GM21423 (cell line): ENCODE measurements around the gene RNF31.

Source experiments
- ATAC-seq: cut with Tn5 transposase; IDR thresholded peaks from one replicate; pipeline ENCODE4 v1.9.1; 2021; ENCODE audit warnings: mild to moderate bottlenecking, moderate library complexity; ENCODE audit not compliant: unreplicated experiment

Gene RNF31

DNA sequence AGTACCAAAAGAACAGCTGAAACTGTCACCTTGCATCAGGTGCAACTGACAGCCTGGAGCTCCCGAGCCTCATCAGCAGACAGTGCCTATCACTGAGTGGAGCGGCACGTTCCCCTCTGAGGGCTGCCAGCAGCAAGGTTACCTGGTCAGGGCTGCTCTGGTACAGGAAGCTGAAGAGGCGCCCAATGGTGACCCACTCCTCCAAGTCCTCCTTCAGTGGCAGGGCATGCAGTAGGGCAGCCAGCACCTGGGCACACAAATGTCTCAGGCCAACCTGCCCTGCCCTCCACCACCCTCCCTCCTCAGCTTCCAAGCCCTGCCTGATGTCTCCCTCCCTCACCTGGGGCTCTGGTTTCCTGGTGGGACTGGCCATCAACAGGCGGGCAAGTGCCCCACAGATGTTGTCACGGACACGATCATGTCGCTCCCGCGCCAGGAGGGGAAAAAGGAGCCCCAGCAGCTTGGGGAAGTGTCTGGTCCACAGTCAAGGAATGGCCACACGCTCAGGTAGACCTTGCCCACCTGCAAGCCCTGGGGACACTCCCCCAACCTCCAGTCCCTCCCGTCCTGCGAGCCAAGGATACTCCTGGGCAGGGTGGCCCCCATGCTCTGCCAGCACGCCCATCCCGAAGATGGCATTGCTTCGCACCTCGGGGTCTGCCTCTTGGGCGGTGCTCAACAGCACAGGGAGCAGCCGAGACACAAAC, 34.2 kb downstream of the RNF31 start:
- no peak for ATAC-seq

DNA sequence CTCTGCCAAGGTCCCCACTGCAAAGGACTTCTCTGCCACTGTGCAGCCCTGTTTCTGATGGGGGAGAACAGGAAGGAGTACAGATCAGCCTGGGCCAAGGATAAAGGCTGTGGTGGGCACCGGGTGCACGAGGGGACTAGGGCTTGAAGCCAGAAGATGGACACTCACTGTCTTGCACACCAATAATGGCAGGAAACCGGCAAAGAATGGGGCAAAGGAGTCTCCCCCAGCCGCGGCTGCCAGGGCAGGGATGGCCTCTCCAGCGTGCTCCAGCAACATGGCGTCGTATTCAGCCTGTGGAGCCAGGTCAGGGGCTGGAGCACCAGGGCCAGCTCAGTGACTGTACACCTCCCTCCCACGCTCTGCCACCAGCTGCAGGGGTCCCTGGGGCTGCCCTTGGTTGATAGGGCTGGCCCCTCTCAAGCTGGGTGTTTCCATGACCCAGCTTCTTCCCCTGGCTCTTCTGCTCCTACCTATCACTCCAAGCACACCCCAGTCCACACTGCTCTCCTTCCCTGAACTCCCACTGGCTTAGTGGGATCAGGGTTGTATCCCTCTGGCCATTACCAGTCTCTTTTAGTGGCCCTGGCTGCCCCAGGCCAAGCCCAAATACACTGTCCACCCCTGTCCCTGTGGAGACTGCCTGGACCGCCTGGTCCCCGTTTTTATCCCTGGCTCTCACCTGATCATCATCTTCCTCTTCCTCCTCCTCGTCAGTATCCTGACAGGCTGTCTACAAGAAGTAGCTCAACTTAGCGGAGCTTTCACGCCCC, 35.0 kb downstream of the RNF31 start:
- ATAC-seq, result no peak

DNA sequence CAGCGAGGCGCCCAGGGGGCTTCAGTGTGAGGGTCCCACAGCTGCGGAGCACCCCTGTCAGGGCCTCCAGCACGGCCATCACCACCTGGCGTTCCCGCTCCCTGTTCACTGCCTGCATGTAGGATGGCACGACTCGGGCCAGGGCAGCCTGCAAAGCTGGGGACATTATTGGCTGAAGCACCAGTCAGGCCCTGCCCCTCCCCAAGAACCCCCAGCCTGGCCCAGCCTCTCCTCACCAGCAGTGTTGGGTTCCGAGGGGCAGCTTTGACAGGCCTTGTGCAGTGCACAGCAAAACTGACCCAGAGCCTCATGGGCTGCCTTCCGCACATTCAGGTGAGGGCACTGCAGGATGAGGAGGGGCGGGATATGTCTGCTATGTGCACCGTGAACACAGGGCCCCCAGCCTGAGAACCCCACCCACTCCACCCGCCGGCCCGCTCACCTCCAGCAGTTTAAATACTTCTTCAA, 35.8 kb downstream of the RNF31 start:
- no peak for ATAC-seq

DNA sequence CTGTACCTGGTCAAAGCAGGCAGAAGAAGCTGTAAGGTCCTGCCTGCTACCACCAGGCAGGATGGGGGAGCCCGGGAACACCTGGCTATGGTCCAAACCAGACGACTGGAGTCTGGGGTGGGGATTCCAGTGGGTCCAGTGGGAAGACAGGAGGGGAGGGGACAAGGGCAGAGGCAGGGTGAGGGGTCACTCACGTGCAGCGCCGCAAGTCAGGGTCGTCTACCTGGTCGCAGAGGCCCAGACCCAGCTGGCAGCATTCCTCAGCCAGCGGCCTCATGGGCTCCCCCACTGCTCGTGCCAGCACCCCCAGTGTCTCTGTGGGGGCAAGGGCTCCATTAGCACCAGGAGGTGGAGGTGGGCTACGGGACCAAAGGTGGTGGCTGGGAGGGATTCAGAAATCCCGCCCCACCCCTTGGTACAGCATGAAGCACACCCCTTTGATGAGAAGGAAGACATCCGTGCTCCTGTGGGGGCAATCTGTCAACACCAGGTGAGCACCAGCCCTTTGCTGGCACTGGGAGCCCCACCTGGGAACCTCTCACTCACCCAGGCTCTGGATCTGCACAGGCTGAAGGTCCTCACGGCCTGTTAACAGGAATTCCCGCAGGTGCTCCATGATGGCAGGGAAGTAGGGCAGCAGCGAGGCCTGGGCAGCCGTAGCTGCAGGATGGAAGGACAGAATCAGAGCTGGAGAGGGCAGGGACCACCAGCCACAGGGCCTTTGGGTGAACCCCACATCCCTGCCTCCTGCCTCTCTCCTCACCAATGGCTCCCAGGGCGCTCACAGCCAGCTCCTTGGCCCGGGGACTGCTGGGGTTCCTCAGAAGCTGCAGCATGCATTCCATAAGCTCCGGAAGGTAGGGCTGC, 37.0 kb downstream of the RNF31 start:
- ATAC-seq, result no peak

DNA sequence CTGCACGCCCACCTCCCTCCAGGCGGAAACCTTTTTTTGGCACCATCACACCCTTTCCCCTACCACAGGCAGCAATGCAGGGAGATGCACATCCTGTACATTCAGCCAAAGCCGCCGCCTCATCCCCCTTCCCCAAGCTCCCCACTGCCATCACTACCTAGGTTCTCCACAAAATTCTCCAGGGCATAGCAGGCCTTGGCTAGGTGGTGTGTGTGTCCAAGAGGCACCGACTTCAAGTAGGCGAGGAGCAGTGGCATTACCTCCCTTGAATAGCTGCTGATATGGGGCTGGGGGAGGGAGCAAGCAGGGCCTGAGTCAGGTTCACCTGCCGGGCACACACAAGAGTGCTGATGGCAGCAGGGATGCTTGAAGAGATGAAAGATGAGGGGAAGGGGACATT, 37.7 kb downstream of the RNF31 start:
- no peak for ATAC-seq

DNA sequence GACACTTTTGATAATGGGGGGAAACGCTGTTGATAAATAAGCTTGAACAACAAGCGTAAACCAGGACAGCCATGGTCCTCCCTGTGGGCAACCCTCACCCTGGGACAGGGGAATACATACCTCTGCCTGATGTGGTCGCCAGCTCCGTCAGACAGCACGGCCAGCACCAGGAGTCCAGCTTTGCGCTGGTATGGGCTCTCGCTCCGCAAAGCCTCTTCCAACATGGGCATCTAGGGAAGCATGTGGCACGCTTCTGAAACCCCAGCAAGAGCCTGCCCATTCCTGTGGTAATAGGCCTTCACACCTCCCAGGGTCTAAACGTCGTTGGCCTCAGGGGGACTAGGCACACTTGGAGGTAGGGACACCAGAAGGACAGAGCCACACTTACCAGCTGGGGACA, 38.4 kb downstream of the RNF31 start:
- ATAC-seq, result no peak

DNA sequence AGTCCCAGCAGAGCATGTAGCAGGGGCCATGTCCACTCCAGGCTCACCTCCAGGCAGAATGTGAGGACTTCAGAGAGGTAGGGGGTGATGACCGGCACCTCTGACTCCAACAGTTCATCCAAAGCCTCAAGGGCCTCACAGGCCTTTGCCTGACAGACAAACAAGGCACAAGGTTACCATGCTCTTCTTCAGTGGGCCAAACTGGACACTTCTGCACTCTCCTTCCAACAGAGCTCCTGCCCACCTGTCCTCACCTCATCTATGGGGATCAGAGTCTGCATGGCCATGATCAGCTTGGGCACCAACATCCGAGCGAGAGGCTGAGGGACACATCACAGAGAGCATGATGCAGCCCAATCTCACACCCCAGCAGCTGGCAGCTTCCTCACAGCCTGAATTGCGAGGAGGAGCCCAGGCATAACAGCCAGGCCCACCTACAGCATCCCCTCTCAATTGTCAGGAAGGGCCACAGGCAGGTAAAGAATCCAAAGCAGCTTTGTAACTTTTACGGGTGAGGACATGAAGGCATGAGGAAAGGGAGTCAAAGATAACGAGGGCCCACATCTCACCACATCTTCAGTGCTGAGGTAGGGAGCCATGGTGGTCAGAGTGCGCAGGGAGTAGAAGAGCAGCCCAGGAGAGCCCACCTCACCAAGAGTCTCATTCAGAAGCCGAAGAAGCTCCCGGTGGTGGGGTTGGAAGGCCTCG, 39.7 kb downstream of the RNF31 start:
- no peak for ATAC-seq

DNA sequence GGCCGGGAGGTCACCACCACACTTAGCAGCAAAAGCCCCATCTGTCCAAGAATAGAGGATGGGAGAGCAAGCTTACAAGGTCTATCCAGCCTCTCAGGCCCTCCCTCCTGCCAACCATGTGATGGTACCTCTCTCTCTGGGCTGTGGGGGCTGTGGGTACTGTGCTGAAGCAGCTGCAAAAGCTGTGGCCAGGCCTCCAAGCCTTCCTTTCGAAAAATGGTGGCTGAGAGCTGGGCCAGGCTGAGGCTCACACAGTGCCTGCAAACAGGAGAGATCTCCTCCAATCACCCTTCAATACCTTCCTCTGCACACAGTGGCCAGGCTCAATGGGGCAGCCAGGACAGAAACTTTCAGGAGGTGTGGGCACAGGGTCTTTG, 40.2 kb downstream of the RNF31 start:
- ATAC-seq, result no peak

DNA sequence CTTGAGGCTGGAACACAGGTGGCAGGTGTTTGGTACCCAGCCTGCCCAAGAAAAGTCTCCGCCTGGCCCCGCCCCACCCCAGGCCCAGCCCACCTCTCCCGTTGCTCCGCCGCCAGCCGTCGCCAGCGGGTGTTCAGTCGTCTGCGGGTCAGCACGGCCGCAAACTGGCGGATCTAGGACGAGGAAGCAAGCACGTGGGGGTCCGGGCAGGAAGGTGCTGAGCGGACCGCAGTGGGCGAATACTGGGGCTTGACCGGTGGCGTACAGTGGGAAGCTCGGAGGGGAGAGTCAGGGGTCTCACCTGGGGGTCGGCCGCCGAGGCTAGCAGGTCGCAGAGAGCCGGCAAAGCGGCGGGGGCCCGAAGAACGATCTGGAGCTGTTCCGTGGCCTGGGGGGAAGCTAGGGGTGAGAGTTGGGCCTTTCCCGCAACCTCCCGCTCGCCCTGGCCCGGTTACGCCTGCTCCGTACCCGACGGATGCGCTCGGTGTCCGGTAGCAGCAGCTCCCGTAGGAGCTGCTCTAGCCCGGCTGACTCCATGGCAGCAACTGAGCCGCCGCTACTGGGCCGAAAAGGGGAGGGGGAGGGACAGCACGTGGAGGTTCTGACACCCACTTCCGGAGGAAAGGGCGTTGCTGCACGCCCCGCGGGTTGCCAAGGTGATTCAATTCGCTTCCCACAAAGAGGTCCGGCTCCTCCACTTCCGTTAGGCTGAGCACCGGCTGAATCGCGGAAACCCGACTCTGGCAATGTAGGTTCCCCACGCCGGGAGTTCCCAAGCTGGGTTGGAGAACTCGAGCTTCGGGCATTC, 41.2 kb downstream of the RNF31 start, which contains the start of gene IPO4:
Gene IPO4, minus strand, starts transcription at position 566 of the 808 bp plus-strand sequence. Its CDS starts 29 bp downstream, at position 537.
- peak; percentile 83 for ATAC-seq

DNA sequence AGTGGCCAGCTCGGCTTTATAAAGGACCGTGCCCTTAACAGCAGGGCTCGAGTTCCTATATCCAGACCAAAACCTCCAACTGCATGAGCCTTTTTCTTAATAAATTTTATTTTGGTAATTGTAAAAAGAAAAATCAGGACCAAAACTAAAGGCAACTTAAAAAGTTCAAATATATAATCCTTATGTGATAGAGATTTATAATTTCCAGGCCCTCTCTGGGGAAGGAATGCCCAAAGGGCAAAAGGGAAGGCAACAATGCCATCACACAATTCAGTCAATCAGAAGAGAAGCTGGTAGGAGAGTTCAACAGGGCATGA, 41.7 kb downstream of the RNF31 start:
- no peak for ATAC-seq

DNA sequence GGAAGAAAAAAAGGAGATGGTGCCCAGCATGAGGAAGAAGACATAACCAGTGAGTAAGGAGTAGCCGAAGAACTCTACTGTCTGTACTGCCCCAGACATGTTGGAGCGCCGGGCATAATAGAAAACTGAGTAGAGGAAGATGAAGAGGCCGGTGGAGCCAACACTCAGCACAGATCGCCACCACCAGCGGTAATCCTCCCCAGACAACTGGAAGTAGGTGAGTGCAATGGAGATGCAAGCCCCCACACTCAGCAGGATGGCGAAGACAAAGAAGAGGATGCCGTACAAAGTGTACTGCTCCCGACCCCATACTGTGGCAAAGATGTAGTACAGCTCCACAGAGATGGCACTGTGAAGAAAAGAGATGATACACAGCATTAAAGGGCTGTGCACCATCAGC, 42.2 kb downstream of the RNF31 start:
- ATAC-seq, result no peak

DNA sequence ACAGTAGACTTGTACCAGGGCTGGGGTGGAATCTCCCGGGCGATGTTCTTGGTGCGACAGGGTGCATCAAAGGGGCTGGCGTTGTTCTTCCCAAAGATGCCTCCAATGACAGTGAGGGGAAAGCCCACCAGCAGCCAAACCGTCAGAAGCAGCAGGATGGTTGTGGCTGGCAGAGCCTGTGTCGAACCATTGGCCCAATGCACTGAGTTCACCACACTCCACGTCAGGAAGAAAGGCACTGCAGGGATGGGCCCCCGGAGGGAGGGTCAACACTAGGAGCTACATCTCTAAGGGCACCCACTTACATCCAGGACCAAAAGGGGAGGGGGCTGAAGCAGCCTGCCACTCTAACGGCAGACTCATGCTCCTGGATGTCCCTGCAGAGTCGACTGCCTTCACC, 43.1 kb downstream of the RNF31 start:
- no peak for ATAC-seq

DNA sequence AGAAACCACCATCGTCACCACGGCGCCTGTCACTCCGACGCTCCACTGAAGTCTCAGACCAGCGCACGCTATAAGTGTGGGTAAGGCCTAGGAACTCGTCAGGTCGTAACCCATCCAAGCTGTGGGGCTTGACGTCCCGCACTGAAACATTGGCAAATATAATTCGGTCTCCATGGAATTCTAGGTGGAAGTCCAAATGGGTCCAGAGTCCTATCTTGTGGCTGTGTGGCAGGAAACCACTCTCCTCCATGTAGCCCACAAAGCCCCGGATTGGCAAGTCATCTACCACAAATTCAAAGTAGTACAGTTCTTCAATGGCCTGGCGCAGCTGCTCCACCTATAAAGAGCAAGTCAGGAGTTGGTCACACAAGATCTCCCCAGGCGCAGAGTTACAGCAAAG, 45.6 kb downstream of the RNF31 start:
- ATAC-seq, result no peak

DNA sequence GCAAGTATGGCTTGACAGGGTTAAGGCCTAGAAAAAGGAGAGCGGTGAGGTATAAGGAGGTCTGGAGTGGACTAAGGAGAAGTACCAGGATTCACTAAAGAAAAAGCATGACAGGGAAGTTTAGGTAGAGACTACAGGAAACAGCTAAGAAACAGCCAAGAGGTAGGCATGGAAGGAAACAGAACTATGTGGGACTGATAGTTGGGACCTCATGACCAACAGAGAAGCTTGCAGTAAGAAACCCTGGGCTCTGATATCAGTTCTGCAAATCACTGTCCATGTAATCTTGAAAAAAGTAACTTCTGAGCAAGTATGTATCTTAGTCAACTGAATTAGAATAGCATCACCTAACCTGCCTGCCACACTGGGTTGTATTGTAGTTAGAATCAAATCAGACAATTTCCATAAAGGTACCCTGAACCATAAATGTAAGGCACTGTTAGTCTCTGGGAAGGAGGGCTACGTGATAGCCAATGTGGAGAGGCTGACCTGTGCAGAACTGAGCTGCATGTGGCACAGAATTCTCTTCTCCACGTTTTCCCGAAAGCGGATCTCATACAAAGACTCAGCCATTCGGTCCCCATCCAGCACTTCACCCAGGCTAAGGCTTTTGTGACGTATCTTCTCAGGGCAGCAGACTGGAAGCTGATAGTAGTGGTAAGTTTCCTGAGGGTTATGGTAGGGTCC, 47.0 kb downstream of the RNF31 start:
- no peak for ATAC-seq

DNA sequence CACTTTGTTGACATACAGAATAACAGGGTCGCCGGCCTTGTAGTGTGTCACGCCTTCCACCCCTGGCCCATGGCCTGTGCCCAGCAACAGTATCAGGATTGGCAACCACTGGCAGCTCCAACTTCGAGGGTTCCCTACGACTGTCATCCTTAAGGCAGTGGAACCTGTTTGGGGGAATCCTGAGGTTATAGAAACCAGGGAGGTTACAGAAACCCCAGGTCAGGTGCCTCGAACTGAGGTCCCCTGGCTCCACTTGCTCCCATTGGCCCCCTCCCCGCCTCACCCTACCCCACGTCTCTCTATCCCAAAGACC, 47.5 kb downstream of the RNF31 start:
- ATAC-seq, result no peak

DNA sequence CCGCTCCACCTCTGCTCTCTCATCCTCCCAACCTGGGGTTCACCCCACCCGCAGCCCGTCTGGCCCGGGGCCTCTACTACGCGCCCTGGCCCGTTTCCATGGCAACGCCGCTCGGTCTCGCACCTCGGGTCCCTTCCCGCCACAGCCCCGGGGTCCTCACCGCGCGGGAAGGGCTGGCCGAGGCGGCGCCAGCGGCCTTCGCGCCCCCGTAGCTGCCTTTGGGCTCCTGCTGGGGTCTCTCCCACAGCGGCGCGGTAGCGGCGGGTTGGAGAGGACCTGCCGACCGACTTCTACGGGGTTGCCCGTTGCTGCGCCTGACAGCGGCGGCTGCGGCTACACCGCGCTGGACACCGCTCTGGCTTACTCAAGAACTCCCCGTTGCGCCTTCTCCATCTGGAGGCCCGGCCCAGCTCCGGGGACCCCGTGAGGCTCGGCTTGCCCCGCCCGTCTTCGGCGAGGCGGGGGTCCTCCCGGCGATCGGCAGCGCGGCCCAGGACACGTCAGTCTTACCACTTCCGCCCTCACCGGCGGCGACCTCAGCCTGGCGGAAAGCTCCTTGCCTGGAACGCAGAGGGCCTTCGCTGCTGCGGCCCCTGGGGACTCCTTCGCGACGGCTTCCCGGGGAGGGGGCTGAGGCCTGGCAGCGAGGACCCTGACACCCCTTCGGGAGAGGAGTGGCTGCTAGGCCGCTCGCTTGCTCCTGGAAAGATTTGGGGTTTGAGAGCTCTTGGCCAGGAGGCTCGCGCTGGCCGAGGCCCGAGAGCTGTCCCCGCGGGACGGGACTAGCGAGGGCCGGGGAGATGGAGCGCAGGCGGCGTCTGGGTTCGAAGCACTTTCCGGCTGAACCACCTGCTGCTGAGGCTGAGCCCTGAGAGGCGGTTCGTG, 48.1 kb downstream of the RNF31 start, which contains the start of gene TM9SF1:
Gene TM9SF1, minus strand, starts transcription at position 256 of the 885 bp plus-strand sequence. CDS start 422 bp downstream, outside the sequence.
- peak; percentile 84 for ATAC-seq

DNA sequence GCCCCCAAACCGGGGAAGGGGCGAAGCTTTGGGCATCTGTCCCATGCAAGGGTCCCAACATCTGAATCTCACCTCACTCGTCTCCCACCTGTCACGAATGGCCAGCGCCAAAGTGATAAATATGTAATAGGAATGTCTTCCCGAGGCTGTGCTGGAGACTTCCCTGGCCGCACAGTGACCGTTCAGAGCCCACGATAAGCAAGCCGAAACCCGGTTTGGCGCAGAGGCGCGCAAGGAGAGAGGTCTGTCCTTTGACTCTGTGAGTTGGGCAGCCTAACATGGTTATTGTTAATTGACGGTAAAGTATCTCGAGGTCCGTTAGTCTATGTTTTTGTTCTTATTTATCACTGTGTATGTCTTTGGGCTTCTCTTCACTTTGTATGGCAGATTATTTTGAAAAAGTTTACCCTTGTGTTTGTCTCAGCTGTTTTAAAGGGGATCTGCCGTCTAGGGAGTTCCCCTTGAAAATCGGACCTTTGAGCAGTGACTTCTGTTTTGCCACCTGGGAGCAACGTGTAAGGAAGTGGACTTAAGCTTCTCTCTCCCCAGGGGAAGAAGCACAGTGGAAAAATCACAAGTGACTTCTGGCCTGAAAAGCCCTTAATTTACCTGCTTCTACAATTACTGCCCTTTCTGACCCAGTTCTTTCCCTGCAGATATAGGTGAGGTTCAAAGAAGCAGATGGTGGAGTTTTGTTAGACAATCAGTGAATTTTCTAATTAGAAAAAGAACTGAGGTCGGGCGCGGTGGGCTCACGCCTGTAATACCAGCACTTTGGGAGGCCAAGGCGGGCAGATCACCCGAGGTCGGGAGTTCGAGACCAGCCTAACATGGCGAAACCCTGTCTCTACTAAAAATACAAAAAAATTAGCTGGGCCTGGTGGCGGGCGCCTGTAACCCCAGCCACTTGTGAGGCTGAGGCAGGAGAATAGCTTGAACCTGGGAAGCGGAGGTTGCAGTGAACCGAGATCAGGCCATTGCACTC, 49.1 kb downstream of the RNF31 start:
- no peak for ATAC-seq
